Measurements from ENCODE around the gene MAGI2. TPM values are rescaled to one million over a fixed set of nuclear protein-coding genes. Genes with fewer than 3 reads are reported as not detected.

Gene MAGI2
- total RNA-seq, 1 donor from 2014 or later, result 2.5 TPM

DNA sequence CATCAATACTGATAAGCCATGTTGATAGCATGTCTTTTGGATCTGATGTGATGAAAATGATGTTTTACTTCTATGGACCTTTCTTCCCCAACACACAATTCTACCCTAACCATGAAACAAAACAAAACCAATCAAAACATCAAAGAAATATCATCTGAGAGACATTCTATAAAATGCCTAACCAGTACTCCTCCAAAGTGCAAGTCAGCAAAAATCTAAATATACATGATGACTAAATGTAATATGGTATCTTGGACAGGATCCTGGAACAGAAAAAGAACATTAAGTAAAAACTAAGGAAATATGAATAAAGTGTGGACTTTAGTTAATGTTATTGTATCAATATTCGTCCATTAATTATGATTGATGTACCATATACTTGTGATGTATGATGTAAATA, 625.1 kb downstream of the MAGI2 start:
- no peaks in the 10 kb centered on the region for H3K36me3 ChIP-seq (ENCODE audit: control insufficient read depth, insufficient read depth, low read length)
- no peak for TF ChIP-seq CTCF (IDR thresholded peaks at IDR 0.05; ENCODE audit: insufficient read depth, low read length, poor library complexity, severe bottlenecking)
- H3K27me3 ChIP-seq (ENCODE audit: control insufficient read depth, insufficient read depth, low read length), result no peaks in the 10 kb centered on the region
- no peak for DNase-seq (ENCODE audit: low read depth)
- no peak overlapping the region for H3K4me3 ChIP-seq (ENCODE audit: low read depth, low read length)

GRCh38 chr7:78803501-78804127, 649.9 kb downstream of the MAGI2 start:
- DNase-seq (ENCODE audit: low read depth), result no peak
- Histone ChIP-seq H3K27me3 (ENCODE audit: control insufficient read depth, insufficient read depth, low read length) (no peaks in the 10 kb centered on the region), H3K4me3 (ENCODE audit: low read depth, low read length) (no peak overlapping the region), H3K36me3 (ENCODE audit: control insufficient read depth, insufficient read depth, low read length) (no peaks in the 10 kb centered on the region)
- TF ChIP-seq CTCF (IDR thresholded peaks at IDR 0.05; ENCODE audit: insufficient read depth, low read length, poor library complexity, severe bottlenecking), result no peak

DNA sequence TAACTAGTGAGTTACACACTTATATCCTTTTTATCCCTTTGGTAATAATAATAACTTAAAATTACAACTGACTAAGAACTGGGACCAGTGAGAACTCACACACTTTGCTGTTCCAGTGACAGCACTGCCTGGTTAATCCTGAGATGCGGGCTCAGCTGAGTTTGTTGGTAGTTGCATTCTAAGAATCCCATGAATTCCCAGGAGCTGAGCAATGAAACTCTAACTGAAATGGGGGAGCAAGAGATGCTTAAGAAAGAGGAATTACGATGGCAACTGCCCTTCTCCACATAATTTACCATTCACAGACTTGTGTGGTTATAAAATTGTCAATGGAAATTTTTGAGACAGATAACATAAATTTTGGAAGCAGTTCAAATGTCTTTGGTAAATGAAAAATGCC, 659.4 kb downstream of the MAGI2 start:
- Histone ChIP-seq H3K27me3 (ENCODE audit: control insufficient read depth, insufficient read depth, low read length) (no peaks in the 10 kb centered on the region), H3K4me3 (ENCODE audit: low read depth, low read length) (no peak overlapping the region), H3K36me3 (ENCODE audit: control insufficient read depth, insufficient read depth, low read length) (no peaks in the 10 kb centered on the region)
- no peak for DNase-seq (ENCODE audit: low read depth)
- TF ChIP-seq CTCF (IDR thresholded peaks at IDR 0.05; ENCODE audit: insufficient read depth, low read length, poor library complexity, severe bottlenecking), result no peak

DNA sequence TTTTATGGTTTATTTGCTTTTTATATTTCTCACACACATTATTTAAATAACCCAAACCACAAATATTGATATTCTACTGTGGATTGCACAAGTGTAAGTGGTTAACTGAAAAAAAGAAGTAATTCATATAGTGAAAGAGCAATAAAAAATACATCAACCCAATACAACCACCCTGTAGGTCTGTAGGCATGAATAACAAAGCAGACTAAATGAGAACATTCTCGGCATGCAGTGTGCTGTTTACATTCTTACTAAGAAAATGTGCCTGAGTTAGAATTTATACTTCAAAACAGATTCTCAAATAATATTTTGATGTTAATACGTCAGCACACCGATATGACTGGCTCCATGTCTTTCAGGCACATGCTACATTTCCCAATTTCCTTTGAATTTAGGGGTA, 660.8 kb downstream of the MAGI2 start:
- Histone ChIP-seq H3K4me3 (ENCODE audit: low read depth, low read length) (no peak overlapping the region), H3K36me3 (ENCODE audit: control insufficient read depth, insufficient read depth, low read length) (no peaks in the 10 kb centered on the region), H3K27me3 (ENCODE audit: control insufficient read depth, insufficient read depth, low read length) (no peaks in the 10 kb centered on the region)
- TF ChIP-seq CTCF (IDR thresholded peaks at IDR 0.05; ENCODE audit: insufficient read depth, low read length, poor library complexity, severe bottlenecking), result no peak
- no peak for DNase-seq (ENCODE audit: low read depth)

GRCh38 chr7:78792006-78792405, 661.5 kb downstream of the MAGI2 start:
- H3K27me3 ChIP-seq (ENCODE audit: control insufficient read depth, insufficient read depth, low read length), result no peaks in the 10 kb centered on the region
- no peak overlapping the region for H3K4me3 ChIP-seq (ENCODE audit: low read depth, low read length)
- no peaks in the 10 kb centered on the region for H3K36me3 ChIP-seq (ENCODE audit: control insufficient read depth, insufficient read depth, low read length)
- no peak for TF ChIP-seq CTCF (IDR thresholded peaks at IDR 0.05; ENCODE audit: insufficient read depth, low read length, poor library complexity, severe bottlenecking)
- no peak for DNase-seq (ENCODE audit: low read depth)

GRCh38 chr7:78788464-78788863, 665.0 kb downstream of the MAGI2 start:
- H3K27me3 ChIP-seq (ENCODE audit: control insufficient read depth, insufficient read depth, low read length), result no peaks in the 10 kb centered on the region
- no peak for TF ChIP-seq CTCF (IDR thresholded peaks at IDR 0.05; ENCODE audit: insufficient read depth, low read length, poor library complexity, severe bottlenecking)
- DNase-seq (ENCODE audit: low read depth), result no peak
- no peak overlapping the region for H3K4me3 ChIP-seq (ENCODE audit: low read depth, low read length)
- H3K36me3 ChIP-seq (ENCODE audit: control insufficient read depth, insufficient read depth, low read length), result no peaks in the 10 kb centered on the region

Measured in kidney epithelial cell (primary cell).